A549 (cell line): ENCODE results near the gene TGFBRAP1. TPM values are rescaled to one million over a fixed set of nuclear protein-coding genes. Genes with fewer than 3 reads are reported as not detected.

Experiments
- ATAC-seq, 2 experiments: fragments of 200-7000 bp in 1 of 2; fragments of >200 bp in 1 of 2; cut with Nextera tagmentation in 1 of 2; cut with Tn5 transposase in 1 of 2; 3 replicates each; pipeline versions ENCODE4 v1.8.0 to v1.9.1; 2018 to 2020; ENCODE audit warnings: mild to moderate bottlenecking in 1 of 2, moderate library complexity in 1 of 2
- CTCF ChIA-PET: fragments of 300-600 bp; sonication (Branson Sonifier 250); formaldehyde crosslinking; extraction: SDS; loops from one replicate; lab custom pipeline; 2021; ENCODE audit warnings: antibody characterized with exemption, inconsistent platforms; lab: Yijun Ruan, JAX
- POLR2A ChIA-PET: fragments of 350-600 bp; formaldehyde crosslinking; extraction: SDS; loops from one replicate; lab custom pipeline; 2021; ENCODE audit warnings: antibody characterized with exemption, inconsistent platforms; lab: Yijun Ruan, JAX
- DNase-seq, 2 experiments: peaks; one replicate each; pipeline versions ENCODE4 v3.0.0 to v3.0.0-alpha.2; 2011 to 2016; ENCODE audit warnings: low read depth in 1 of 2, low spot score in 1 of 2
- FAIRE-seq: peaks from 2 replicates; lab custom pipeline; 2011; peaks lifted over from hg19 to GRCh38; lab: Jason Lieb, UNC
- H3K27ac ChIP-seq, 2 experiments: fragments of >200 bp; sonication (Bioruptor Twin); formaldehyde crosslinking; 3 replicates each; pipeline ENCODE4 v1.5.1; 2016 to 2017
- H3K4me1 ChIP-seq: fragments of >200 bp; sonication (Bioruptor Twin); formaldehyde crosslinking; 3 replicates; pipeline ENCODE4 v1.6.1; 2016
- H3K4me2 ChIP-seq: fragments of >200 bp; sonication (Bioruptor Twin); formaldehyde crosslinking; 3 replicates; pipeline ENCODE4 v1.6.1; 2016
- H3K4me3 ChIP-seq: fragments of >200 bp; sonication (Bioruptor Twin); formaldehyde crosslinking; 3 replicates; pipeline ENCODE4 v1.5.1; 2016
- H3K9me3 ChIP-seq: fragments of >200 bp; sonication (Bioruptor Twin); formaldehyde crosslinking; 3 replicates; pipeline ENCODE4 v1.6.1; 2016
- BHLHE40 ChIP-seq: IDR thresholded peaks from 2 replicates; pipeline ENCODE4 v1.6.1; 2012; ENCODE audit warnings: low read depth, low read length, inconsistent platforms
- CBX2 ChIP-seq: fragments of 200-600 bp; sonication (generic); IDR thresholded peaks from 2 replicates; pipeline ENCODE4 v1.6.1; 2016; ENCODE audit warnings: low read depth, mild to moderate bottlenecking, borderline replicate concordance
- CBX8 ChIP-seq: fragments of 200-600 bp; sonication (generic); IDR thresholded peaks from 2 replicates; pipeline ENCODE4 v1.6.1; 2016
- CEBPB ChIP-seq, 2 experiments: fragments of >200 bp in 1 of 2; sonication (Bioruptor Twin) in 1 of 2; formaldehyde crosslinking in 1 of 2; IDR thresholded peaks; 2 replicates each; pipeline ENCODE4 v1.6.1; 2012 to 2016
- CHD4 ChIP-seq: fragments of 200-600 bp; sonication (generic); IDR thresholded peaks from 2 replicates; pipeline ENCODE4 v1.6.1; 2016; ENCODE audit warnings: antibody characterized with exemption, mild to moderate bottlenecking, borderline replicate concordance
- EHF ChIP-seq: fragments of 250-450 bp; sonication (Bioruptor Pico); IDR thresholded peaks from 2 replicates; pipeline ENCODE4 v1.5.0; 2020; ENCODE audit warnings: mild to moderate bottlenecking
- EHMT2 ChIP-seq: fragments of 200-600 bp; sonication (generic); IDR thresholded peaks from 2 replicates; pipeline ENCODE4 v1.6.1; 2016; ENCODE audit warnings: antibody characterized with exemption, low read depth, mild to moderate bottlenecking, moderate library complexity
- ELK1 ChIP-seq: fragments of 150-350 bp; IDR thresholded peaks from 2 replicates; pipeline ENCODE4 v1.6.1; 2014; ENCODE audit warnings: low read depth, mild to moderate bottlenecking, low read length
- EP300 ChIP-seq, 2 experiments: fragments of >200 bp; sonication (Bioruptor Twin); formaldehyde crosslinking; IDR thresholded peaks; 2 replicates in 1 of 2; 3 replicates in 1 of 2; pipeline ENCODE4 v1.6.1; 2016 to 2017
- FOSB ChIP-seq: fragments of 250-450 bp; sonication (Bioruptor Pico); IDR thresholded peaks from 2 replicates; pipeline ENCODE4 v1.5.0; 2020; ENCODE audit warnings: mild to moderate bottlenecking, moderate library complexity
- FOXS1 ChIP-seq: fragments of 250-450 bp; sonication (Bioruptor Pico); IDR thresholded peaks from 2 replicates; pipeline ENCODE4 v1.5.0; 2020; ENCODE audit warnings: mild to moderate bottlenecking, moderate library complexity
- GATA3 ChIP-seq: IDR thresholded peaks from 2 replicates; pipeline ENCODE4 v1.6.1; 2012; ENCODE audit warnings: borderline replicate concordance
- HDAC2 ChIP-seq: fragments of 200-600 bp; sonication (generic); IDR thresholded peaks from 2 replicates; pipeline ENCODE4 v1.6.1; 2016
- HEYL ChIP-seq: fragments of 250-450 bp; sonication (Bioruptor Pico); IDR thresholded peaks from 2 replicates; pipeline ENCODE4 v1.8.0; 2021; ENCODE audit warnings: mild to moderate bottlenecking, moderate library complexity
- HOXA7 ChIP-seq: fragments of 250-450 bp; sonication (Bioruptor Pico); IDR thresholded peaks from 2 replicates; pipeline ENCODE4 v1.5.0; 2020; ENCODE audit warnings: mild to moderate bottlenecking, moderate library complexity
- HOXB13 ChIP-seq: fragments of 250-450 bp; sonication (Bioruptor Pico); IDR thresholded peaks from 2 replicates; pipeline ENCODE4 v1.5.0; 2020; ENCODE audit warnings: low read depth, mild to moderate bottlenecking, moderate library complexity
- HOXB5 ChIP-seq: fragments of 250-450 bp; sonication (Bioruptor Pico); IDR thresholded peaks from 2 replicates; pipeline ENCODE4 v1.5.0; 2020; ENCODE audit warnings: mild to moderate bottlenecking, moderate library complexity
- NFE2L2 ChIP-seq: fragments of 150-350 bp; conservative IDR thresholded peaks from 2 replicates; pipeline ENCODE4 v1.6.1; 2014; ENCODE audit warnings: low read length
- NR3C1 ChIP-seq: fragments of >200 bp; sonication (Bioruptor Twin); formaldehyde crosslinking; IDR thresholded peaks from 3 replicates; pipeline ENCODE4 v1.6.1; 2017
- POLR2A ChIP-seq: IDR thresholded peaks from 2 replicates; pipeline ENCODE4 v1.6.1; 2012; ENCODE audit warnings: mild to moderate bottlenecking, low read length
- POLR2AphosphoS2 ChIP-seq: conservative IDR thresholded peaks from 2 replicates; pipeline ENCODE4 v1.6.1; 2012; ENCODE audit warnings: low read length, improper control_type of control experiment, inconsistent platforms
- RAD21 ChIP-seq, 2 experiments: fragments of >200 bp in 1 of 2; sonication (Bioruptor Twin) in 1 of 2; formaldehyde crosslinking in 1 of 2; IDR thresholded peaks in 1 of 2; conservative IDR thresholded peaks in 1 of 2; 2 replicates in 1 of 2; 3 replicates in 1 of 2; pipeline ENCODE4 v1.6.1; 2012 to 2018; ENCODE audit warnings: inconsistent platforms in 1 of 2
- TP53 ChIP-seq: fragments of 250-450 bp; sonication (Bioruptor Pico); IDR thresholded peaks from 2 replicates; pipeline ENCODE4 v1.5.0; 2021; ENCODE audit warnings: mild to moderate bottlenecking, moderate library complexity
- USF2 ChIP-seq: fragments of 450-650 bp; IDR thresholded peaks from 2 replicates; pipeline ENCODE4 v1.6.1; 2014; ENCODE audit warnings: antibody characterized with exemption
- WGBS: methylation state at CpG from one replicate; pipeline ENCODE4 v1.1.6; 2017; ENCODE audit errors: missing lambda C conversion rate; 5-methylcytosine and 5-hydroxymethylcytosine counted together
- polyA plus RNA-seq, 4 experiments: library from polyadenylated mRNA; depleted of rRNA in 3 of 4; stranded (reverse); fragments of >200 nt; fragmentation: RNase III in 1 of 4; extraction: RNeasy Plus Mini Kit Qiagen cat#74134 plus additional on column Dnase treatment in 1 of 4; gene quantifications; 2 replicates in 3 of 4; 3 replicates in 1 of 4; pipeline ENCODE4 v1.2.3, GENCODE V29; 2011 to 2017
- TF ChIP-seq, protein P1 (sequence below): IDR thresholded peaks from 2 replicates; pipeline ENCODE4 v1.6.1; 2012; ENCODE audit warnings: low read depth, borderline replicate concordance
- TF ChIP-seq, protein P2 (sequence below): fragments of 200-600 bp; sonication (generic); IDR thresholded peaks from 2 replicates; pipeline ENCODE4 v1.6.1; 2016; ENCODE audit warnings: antibody characterized with exemption, mild to moderate bottlenecking, moderate library complexity
- TF ChIP-seq, protein P3 (sequence below): fragments of >200 bp; sonication (Bioruptor Twin); formaldehyde crosslinking; IDR thresholded peaks from 3 replicates; pipeline ENCODE4 v1.6.1; 2016
- TF ChIP-seq, protein P4 (sequence below): IDR thresholded peaks from 2 replicates; pipeline ENCODE4 v1.6.1; 2012

The TGFBRAP1 gene
- polyA plus RNA-seq, 2 of the 4 experiments (the other 2 are of a cell fraction): 9.0 to 13.7 TPM

DNA sequence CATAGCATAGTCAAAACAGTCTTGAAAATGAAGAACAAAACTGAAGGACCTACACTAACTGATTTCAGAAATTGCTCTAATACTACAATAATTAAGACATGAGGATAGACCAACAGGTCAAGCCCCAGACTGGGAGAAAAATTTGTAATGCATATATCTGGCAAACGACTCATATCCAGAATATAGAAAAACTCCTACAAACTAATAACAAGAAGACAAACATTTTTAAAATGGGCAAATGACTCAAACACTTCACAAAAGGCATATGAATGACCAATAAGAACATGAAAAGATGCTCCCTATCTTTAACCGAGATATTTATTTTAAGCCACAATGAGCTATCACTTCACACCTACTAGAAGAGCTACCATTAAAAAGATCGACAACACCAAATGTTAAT is 14.2 kb downstream of the TGFBRAP1 start (continued):
- TF ChIP-seq GATA3 (no peak), HOXA7 (CRISPR knock-in tag) (no peak), CBX8 (no peak), CBX2 (no peak), NFE2L2 (no peak)
- TF ChIP-seq, protein P1, sequence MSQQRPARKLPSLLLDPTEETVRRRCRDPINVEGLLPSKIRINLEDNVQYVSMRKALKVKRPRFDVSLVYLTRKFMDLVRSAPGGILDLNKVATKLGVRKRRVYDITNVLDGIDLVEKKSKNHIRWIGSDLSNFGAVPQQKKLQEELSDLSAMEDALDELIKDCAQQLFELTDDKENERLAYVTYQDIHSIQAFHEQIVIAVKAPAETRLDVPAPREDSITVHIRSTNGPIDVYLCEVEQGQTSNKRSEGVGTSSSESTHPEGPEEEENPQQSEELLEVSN: no peak

DNA sequence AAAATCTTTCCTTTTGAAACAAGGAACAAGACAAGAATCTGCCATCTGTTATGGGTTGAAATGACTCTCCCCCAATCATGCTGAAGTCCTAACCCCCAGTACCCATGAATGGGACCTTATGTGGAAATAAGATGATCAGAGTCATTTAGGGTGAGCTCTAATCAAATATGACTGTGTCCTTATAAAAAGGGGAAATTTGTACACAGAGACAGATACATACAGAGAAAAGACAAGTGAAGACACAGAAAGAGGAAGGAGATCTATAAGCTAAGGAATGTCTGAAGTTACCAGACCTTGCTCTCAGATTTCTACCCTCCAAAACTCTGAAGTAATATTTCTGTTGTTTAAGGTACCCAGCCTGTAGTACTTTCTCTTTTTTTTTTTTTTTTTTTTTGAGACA is 15.7 kb downstream of the TGFBRAP1 start:
- ChIA-PET CTCF (interaction anchor here (0.7 kb wide), 1 partner anchor 15 kb away, joined by 3 read pairs; no protein-coding TSS in a partner anchor), POLR2A (no interaction called here)
- H3K27ac ChIP-seq: no peak overlapping the region
- no peaks in the 10 kb centered on the region for H3K9me3 ChIP-seq
- no peak overlapping the region for H3K4me2 ChIP-seq
- FAIRE-seq: no peak
- no peak overlapping the region for H3K4me3 ChIP-seq
- TF ChIP-seq FOXS1: no peak
- no peak for TF ChIP-seq RAD21 (conservative IDR thresholded peaks at IDR 0.05 in 1 of 2, IDR thresholded peaks at IDR 0.05 in 1 of 2)
- TF ChIP-seq HEYL (CRISPR knock-in tag): no peak
- no peak for TF ChIP-seq POLR2AphosphoS2
- no peak for TF ChIP-seq FOSB (CRISPR knock-in tag)
- no peak for TF ChIP-seq EHMT2
- TF ChIP-seq, protein P2, sequence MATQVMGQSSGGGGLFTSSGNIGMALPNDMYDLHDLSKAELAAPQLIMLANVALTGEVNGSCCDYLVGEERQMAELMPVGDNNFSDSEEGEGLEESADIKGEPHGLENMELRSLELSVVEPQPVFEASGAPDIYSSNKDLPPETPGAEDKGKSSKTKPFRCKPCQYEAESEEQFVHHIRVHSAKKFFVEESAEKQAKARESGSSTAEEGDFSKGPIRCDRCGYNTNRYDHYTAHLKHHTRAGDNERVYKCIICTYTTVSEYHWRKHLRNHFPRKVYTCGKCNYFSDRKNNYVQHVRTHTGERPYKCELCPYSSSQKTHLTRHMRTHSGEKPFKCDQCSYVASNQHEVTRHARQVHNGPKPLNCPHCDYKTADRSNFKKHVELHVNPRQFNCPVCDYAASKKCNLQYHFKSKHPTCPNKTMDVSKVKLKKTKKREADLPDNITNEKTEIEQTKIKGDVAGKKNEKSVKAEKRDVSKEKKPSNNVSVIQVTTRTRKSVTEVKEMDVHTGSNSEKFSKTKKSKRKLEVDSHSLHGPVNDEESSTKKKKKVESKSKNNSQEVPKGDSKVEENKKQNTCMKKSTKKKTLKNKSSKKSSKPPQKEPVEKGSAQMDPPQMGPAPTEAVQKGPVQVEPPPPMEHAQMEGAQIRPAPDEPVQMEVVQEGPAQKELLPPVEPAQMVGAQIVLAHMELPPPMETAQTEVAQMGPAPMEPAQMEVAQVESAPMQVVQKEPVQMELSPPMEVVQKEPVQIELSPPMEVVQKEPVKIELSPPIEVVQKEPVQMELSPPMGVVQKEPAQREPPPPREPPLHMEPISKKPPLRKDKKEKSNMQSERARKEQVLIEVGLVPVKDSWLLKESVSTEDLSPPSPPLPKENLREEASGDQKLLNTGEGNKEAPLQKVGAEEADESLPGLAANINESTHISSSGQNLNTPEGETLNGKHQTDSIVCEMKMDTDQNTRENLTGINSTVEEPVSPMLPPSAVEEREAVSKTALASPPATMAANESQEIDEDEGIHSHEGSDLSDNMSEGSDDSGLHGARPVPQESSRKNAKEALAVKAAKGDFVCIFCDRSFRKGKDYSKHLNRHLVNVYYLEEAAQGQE: no peak
- TF ChIP-seq GATA3: no peak
- TF ChIP-seq EHF (CRISPR knock-in tag): no peak
- TF ChIP-seq HOXB5 (CRISPR knock-in tag): no peak
- no peak for TF ChIP-seq HOXA7 (CRISPR knock-in tag)
- TF ChIP-seq TP53 (CRISPR knock-in tag): no peak
- no peak for TF ChIP-seq CEBPB (IDR thresholded peaks at IDR 0.05)
- TF ChIP-seq HOXB13: no peak
- no peak for TF ChIP-seq EP300 (IDR thresholded peaks at IDR 0.05)
- peaks cover 4% of the 10 kb centered on the region; the same call in 1 of the 3 replicates for H3K4me1 ChIP-seq
- no peak for ATAC-seq
- DNase-seq: no peak

DNA sequence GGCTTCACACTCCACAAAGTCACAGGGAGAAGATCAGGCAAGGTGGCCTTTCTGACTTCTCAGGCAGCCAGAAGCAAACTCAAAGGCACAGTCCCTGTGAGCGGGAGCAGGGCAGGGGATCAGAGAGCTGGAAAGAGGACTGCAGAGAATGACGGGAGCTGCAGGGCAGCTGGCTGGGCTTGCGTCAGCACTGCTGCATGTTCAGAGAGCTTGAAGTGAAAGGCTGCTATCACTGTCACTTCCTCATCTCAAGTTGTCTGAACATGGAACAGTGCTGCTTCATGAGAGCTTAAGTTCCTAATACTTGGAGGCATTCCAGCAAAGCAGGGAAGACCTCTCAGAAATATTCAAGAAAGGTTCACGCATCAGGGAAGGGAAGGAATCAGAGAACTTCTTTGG is 20.4 kb downstream of the TGFBRAP1 start:
- no peak overlapping the region for H3K4me3 ChIP-seq
- no peaks in the 10 kb centered on the region for H3K9me3 ChIP-seq
- no peak overlapping the region for H3K4me2 ChIP-seq
- 91% methylated on average over 4 of the region's 4 CpGs for WGBS
- FAIRE-seq: no peak
- no peak for DNase-seq
- CTCF ChIA-PET: interaction anchor here (1.1 kb wide), 1 partner anchor 9 kb away, joined by 6 read pairs; no protein-coding TSS in a partner anchor
- no peak overlapping the region for H3K27ac ChIP-seq
- POLR2A ChIA-PET: no interaction called here
- ATAC-seq: no peak
- H3K4me1 ChIP-seq: peaks cover 4% of the 10 kb centered on the region; the same call in 1 of the 3 replicates
- no peak for TF ChIP-seq CBX2
- no peak for TF ChIP-seq HOXB5 (CRISPR knock-in tag)
- TF ChIP-seq POLR2AphosphoS2: no peak
- no peak for TF ChIP-seq HDAC2
- TF ChIP-seq NR3C1: no peak
- no peak for TF ChIP-seq POLR2A
- TF ChIP-seq, protein P3, sequence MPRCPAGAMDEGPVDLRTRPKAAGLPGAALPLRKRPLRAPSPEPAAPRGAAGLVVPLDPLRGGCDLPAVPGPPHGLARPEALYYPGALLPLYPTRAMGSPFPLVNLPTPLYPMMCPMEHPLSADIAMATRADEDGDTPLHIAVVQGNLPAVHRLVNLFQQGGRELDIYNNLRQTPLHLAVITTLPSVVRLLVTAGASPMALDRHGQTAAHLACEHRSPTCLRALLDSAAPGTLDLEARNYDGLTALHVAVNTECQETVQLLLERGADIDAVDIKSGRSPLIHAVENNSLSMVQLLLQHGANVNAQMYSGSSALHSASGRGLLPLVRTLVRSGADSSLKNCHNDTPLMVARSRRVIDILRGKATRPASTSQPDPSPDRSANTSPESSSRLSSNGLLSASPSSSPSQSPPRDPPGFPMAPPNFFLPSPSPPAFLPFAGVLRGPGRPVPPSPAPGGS: no peak
- TF ChIP-seq, protein P4, sequence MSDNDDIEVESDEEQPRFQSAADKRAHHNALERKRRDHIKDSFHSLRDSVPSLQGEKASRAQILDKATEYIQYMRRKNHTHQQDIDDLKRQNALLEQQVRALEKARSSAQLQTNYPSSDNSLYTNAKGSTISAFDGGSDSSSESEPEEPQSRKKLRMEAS: no peak
- no peak for TF ChIP-seq CHD4
- no peak for TF ChIP-seq CBX8
- TF ChIP-seq USF2: no peak
- TF ChIP-seq ELK1: no peak
- TF ChIP-seq BHLHE40: no peak
